Measurements from ENCODE around the gene PDE7B.
A peak's percentile ranks its signal among the peaks of the same experiment; 100 is the strongest.
"Not testable (repeated sequence)": the region's sequence is repeated elsewhere in the genome, so short reads cannot be mapped to it uniquely, and the experiment has no call there.

PDE7B gene

GRCh38 chr6:136079701-136080565 is 228.4 kb downstream of the PDE7B start:
- DNase-seq: no peak

DNA sequence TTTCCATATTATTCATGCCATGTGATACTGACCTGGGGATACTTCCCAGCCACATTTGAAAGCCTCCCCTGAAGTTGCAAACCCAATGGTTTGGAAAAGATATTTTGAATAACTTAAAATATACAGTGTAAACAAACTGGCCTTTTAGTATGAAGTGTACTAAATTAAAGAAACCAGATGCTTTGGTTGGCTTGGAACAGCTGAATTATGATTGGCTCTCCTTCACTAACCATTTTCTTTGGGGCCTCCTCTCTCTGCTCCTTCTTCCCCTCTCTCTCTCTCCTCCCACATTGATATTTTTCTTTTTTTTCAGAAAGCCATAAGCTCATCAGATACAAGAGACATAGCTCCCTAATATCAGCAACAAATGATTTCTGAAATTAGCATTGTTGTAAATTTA is 232.0 kb downstream of the PDE7B start:
- no peak for DNase-seq

DNA sequence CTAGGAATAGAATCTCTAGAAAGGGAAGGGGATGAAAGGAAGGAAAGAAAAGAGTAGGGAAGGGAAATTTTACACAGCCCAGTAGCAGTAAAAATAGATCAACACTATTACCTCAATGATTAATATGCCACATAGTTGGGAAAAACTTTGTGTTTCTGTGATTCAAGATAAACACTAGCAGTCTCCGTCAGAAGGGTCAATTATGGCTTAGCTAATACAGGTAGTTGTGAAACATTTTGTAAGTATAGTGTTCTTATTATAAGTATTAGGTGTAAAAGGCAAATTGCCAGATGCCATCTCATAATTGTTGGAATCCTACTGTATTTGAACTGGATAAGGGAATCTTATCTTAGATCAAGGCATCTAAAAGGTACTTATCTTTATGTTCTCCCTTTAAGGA is 232.9 kb downstream of the PDE7B start:
- DNase-seq: no peak

- no peak for DNase-seq
These were observed 234.0 kb downstream of the PDE7B start for GRCh38 chr6:136085370-136086115.

DNA sequence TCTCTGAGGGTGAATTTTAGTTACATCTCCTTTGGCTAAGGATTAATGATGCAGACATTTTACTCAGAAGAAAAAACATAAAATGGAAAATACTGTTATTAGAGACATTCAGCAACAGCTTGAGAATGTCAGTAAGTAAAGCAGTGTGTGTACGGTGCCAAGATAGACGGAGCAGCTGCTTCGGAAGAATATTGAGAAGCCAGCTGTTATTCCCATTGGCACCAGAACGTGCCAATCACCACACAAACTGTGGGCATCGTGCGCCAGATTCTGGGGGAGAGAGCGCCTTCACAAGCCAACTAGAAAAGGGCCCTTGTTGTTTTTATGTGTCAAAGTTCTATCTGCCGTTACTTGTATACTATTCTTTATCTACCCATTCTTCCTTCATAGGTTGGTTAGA is 235.2 kb downstream of the PDE7B start:
- DNase-seq: no peak

GRCh38 chr6:136087986-136088385 is 236.5 kb downstream of the PDE7B start:
- no peak for DNase-seq

DNA sequence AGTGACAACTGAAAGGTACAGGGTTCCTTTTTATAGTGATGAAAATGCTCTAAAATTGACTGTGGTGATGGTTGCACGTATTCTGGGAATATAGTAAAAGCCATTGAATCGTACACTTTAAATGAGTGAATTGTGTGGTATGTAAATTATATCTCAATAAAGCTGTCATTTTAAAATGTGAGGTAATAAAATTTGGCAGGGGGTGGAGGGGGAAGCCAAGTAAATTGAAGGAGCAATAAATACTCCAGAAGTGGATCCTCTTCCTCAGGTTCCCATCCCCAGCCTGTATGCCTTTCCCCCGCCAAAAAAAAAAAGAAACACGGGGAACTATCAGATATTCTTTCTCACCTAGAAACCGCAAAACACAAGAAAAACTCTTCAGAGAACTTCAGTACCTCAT is 237.2 kb downstream of the PDE7B start:
- no peak for DNase-seq

GRCh38 chr6:136089876-136090275 is 238.4 kb downstream of the PDE7B start:
- no peak for DNase-seq

DNA sequence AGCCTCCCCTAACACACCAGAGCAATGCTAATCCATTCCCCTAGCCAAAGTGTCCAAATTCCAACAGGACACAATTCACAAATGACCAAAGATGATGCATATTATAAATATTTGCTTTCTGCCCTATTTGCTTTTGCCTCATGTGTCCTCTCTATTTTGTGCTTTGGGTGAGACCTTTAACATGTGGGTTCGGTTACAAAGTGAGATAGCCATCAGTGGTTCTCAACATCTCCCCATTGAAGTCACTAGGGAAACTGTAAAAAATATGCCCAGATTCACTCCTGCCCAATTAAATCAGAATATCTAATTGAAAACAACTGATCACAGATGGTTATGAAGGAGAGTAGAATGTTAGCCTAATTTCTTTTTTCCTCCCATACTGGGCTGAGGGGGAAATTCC is 239.4 kb downstream of the PDE7B start:
- DNase-seq: no peak

- DNase-seq: no peak
These were observed 241.4 kb downstream of the PDE7B start for GRCh38 chr6:136092897-136093296.

GRCh38 chr6:136093835-136094234 is 242.3 kb downstream of the PDE7B start:
- no peak for DNase-seq

DNA sequence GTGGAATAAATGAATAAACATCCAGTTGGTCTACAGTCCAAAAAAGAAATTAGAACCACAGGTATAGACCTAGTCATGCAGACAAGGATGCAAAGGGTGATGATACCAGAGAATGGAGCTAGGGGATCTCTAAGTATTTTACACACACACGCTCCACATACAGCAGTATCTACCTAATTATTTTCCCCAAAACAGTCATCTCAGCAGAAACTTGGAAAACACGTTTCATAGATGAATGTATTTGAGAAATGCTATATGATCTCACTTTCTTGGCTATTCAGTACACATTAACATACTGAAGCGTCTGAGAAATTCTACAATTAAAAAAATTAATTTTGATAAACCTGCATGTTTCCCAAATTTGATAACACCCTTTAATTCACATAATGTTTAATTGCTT is 243.3 kb downstream of the PDE7B start:
- no peak for DNase-seq

- no peak for DNase-seq
These were observed 244.5 kb downstream of the PDE7B start for GRCh38 chr6:136095986-136096385.

DNA sequence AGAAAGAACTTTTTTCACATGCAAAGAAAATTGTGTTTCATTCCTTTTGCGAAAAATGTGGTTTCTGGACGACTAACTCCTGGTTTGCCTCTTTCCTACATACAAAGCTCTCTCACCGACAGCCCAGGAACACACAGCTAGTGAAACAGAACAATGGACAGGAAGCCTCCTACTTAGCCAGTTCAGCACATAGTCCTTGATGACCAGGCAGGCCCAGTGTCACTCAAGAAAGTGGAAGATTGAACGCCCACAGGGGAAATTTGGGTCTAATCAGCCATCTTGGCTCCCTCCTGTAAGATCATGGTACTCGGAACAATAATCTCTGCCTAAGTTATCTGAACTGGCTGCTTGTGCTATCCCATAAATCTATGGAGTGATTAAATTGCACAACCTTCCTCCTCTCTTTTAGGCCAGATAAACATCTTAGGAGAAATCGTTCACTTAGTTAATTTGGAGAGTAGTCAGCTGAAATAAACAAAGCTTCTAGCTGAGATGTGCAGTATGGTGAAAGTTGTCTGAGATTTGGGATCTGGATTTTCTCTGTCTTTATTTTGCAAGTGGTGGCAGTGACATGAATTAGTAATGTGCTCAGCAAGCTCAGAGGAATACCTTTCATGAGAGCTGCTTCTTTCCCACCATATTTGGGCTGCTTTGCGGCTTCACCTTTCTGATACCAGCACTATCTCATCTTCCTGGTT is 251.6 kb downstream of the PDE7B start:
- DNase-seq: no peak

- DNase-seq: no peak
These were observed 252.3 kb downstream of the PDE7B start for GRCh38 chr6:136103763-136104311.

GRCh38 chr6:136104556-136104955 is 253.1 kb downstream of the PDE7B start:
- no peak for DNase-seq

DNA sequence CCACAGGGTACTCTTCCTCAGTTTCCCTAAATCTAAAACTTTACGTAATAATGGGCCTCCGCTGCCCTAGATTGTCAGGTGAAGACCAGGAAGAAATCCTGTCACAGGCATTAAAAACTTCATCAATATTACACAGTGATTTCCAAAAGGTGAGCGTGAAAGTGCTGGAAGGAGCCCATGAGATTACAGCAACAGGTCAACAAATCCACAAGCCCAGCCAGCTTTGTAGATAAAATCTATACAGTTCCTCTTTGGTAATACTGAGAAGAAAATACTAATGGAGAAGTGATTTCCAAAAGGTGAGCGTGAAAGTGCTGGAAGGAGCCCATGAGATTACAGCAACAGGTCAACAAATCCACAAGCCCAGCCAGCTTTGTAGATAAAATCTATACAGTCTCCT is 254.3 kb downstream of the PDE7B start:
- not testable (repeated sequence) for DNase-seq

- DNase-seq: no peak
These were observed 257.0 kb downstream of the PDE7B start for GRCh38 chr6:136108361-136108945.

DNA sequence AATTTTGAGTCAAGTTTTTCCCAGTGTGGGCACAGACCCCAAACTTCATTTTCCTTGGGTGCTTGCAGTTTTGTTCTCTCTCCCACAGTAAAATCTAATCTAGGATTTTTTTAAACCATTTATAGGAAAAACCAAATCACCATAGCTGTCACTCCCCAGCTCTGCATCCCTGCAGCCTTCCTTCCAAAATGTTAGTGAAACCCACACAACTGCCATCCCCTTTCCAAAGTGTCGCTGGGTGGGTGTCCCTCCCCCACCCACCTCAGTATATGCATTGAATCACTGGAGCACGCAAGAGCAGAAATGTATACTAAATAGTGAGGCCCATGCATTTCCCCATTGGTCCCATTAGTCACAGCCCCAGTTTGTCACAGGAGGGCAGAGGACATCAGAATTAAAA is 260.3 kb downstream of the PDE7B start:
- DNase-seq: no peak

DNA sequence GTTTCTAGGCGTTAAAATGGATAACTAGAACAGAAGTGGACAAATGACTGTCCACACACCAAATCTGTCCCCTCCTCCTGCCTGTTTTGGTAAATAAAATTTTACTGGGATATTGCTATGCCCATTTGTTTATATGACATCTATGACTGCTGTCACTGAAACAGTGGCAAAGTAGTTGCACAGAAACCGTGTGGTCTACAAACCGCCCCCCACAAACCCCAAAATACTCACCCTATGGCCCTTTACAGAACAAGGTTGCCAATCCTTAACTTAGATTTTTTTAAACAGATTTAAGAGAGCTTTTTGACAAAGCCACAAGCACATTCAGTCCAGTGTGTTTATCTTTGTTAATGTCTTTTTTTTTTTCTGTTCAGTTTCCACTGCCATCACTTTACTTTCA is 260.8 kb downstream of the PDE7B start:
- no peak for DNase-seq

- DNase-seq: peak; percentile 67 to 73
These were observed 262.3 kb downstream of the PDE7B start for GRCh38 chr6:136113736-136114173.

DNA sequence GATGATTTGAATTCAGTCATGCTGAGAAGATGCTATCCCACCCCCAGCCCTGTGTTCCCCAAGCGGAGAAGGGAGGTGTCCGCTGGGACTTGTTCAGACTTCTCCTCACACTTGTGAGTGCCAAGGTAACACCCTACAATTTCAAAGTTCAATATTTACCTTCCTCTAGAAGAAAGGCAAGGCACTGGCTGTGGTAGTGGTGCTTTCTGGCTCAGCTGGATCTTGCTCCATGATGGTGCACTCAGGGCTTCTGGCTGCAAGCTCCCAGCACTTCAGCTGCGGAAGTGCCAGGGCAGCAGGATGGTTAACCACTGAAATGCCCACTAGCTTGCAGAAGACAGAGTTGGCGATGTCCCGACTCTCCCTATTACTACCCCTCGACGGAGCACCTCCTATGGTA is 263.2 kb downstream of the PDE7B start:
- no peak for DNase-seq

DNA sequence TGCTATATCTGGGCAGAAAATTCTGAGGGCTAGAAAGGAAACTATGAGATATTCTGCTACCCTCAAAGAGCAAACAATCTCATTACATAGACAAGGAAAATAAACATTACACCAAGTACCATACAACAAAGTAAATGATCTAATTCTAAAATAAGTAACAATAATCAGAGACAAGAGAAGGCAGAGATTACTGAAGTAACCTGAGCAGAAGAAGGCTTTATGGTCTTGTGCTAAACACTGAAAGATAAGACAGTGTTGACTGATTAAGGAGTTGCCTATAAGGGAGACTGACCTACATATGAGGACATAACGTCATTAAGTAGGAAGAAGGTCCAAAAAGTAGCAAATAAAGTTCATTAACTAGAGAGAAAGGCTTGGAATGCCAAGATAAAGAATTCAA is 264.4 kb downstream of the PDE7B start:
- no peak for DNase-seq

Measured in AML-193 (cell line).